Lower leg skin (tissue), 4 donors: ENCODE results near the gene GRIK5. TPM values are rescaled to one million over a fixed set of nuclear protein-coding genes. Genes with fewer than 3 reads are reported as not detected.

ENCODE experiments used
- DNase-seq, 2 donors: peaks; one replicate each; pipeline ENCODE4 v3.0.0-alpha.2; 2019; ENCODE audit warnings: low spot score in 2 of 2
- H3K4me3 ChIP-seq: fragments of 200-600 bp; sonication (generic); 2 replicates; pipeline ENCODE4 v1.5.1; 2017; ENCODE audit warnings: mild to moderate bottlenecking, low read depth; ENCODE audit not compliant: poor library complexity, severe bottlenecking
- CTCF ChIP-seq, 3 donors: fragments of 450-650 bp; IDR thresholded peaks; one replicate each; pipeline ENCODE4 v1.5.1; 2016; ENCODE audit warnings: antibody characterized with exemption in 3 of 3, mild to moderate bottlenecking in 3 of 3, moderate library complexity in 2 of 3
- POLR2A ChIP-seq, 2 donors: fragments of 450-650 bp; IDR thresholded peaks; one replicate each; pipeline ENCODE4 v1.6.1; 2016 to 2017; ENCODE audit warnings: antibody characterized with exemption in 2 of 2, mild to moderate bottlenecking in 1 of 2, moderate library complexity in 1 of 2
- WGBS, 2 donors: methylation state at CpG; one replicate each; pipeline ENCODE4 v1.1.5; 2018; 5-methylcytosine and 5-hydroxymethylcytosine counted together
- intact Hi-C: fragments of 100-400 bp; cut with DNase I; formaldehyde crosslinking; loops from one replicate; pipeline ENCODE4 v1.15.0; 2023; ENCODE audit warnings: low total_unique reads
- total RNA-seq, 4 donors: library from RNA; depleted of rRNA; stranded (reverse); fragments of >200 nt; gene quantifications; one replicate each; pipeline ENCODE4 v1.1.0, GENCODE V29; 2016

The GRIK5 gene
- total RNA-seq, 4 donors from 2014 or later: 0.11 to 1.4 (median 0.82) TPM

- intact Hi-C loops: no loop called here
- WGBS, 2 donors: 90 to 93% methylated on average over 13 of the region's 13 CpGs
- no peak for DNase-seq
- no peak overlapping the region for H3K4me3 ChIP-seq
- TF ChIP-seq POLR2A (IDR thresholded peaks at IDR 0.05) (no peak), CTCF (IDR thresholded peaks at IDR 0.05) (no peak)
Measured at GRCh38 chr19:42089772-42090171, 19.8 kb upstream of the GRIK5 start.

- intact Hi-C loops: no loop called here
- no peak for TF ChIP-seq CTCF (IDR thresholded peaks at IDR 0.05)
- TF ChIP-seq POLR2A (IDR thresholded peaks at IDR 0.05): no peak
- DNase-seq: no peak
- 78 to 79% methylated on average over 13 of the region's 13 CpGs for WGBS, 2 donors
- H3K4me3 ChIP-seq: no peak overlapping the region
Measured at GRCh38 chr19:42089191-42089750, 19.3 kb upstream of the GRIK5 start.

- no peak overlapping the region for H3K4me3 ChIP-seq
- DNase-seq: no peak
- no peak for TF ChIP-seq CTCF (IDR thresholded peaks at IDR 0.05)
- no peak for TF ChIP-seq POLR2A (IDR thresholded peaks at IDR 0.05)
- intact Hi-C loops: no loop called here
- 65% methylated on average over 18 of the region's 18 CpGs for WGBS, 2 donors
Measured at GRCh38 chr19:42088471-42089190, 18.6 kb upstream of the GRIK5 start.

DNA sequence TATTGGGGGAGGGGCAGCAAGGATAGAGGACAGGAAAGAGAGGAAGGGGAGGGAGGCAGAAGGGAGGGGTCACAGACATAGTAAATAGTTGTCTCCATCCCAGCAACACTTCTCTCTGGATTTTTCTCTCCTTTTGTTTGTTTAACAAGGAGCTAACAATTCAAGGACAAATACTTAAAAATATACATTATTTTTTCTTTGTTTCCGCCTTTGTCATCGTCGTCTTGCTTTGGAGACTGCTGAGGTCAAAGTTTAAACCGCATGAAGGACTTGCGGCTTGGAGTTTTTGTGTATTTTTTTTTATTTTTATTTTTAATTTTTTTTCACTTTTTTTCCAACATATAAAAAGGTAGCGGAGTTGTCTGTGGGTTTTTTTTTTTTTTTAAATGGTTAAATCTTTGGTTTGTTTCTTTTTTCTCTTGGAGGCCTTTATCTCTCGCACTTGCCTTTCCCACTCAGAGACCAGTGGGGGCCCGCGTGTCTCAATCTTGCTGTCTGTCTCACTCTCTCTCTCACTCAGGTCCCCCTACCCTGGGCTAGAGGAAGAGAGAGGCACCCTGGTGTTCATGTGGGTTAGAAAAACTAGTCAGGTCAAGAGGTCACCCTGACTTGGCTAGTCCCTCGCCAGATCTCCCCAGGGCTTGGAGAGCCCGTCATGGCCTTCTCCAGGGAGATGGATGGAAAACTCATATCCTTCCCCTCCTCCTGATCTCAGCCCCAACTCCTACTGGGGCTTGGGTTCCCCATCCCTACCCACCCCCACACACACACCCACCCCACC lies 17.0 kb upstream of the GRIK5 start:
- 85 to 89% methylated on average over 11 of the region's 11 CpGs for WGBS, 2 donors
- H3K4me3 ChIP-seq: no peak overlapping the region
- intact Hi-C loops: no loop called here
- no peak for DNase-seq
- no peak for TF ChIP-seq POLR2A (IDR thresholded peaks at IDR 0.05)

GRCh38 chr19:42086188-42086736 lies 16.3 kb upstream of the GRIK5 start:
- WGBS, 2 donors: 86 to 89% methylated on average over 9 of the region's 9 CpGs
- H3K4me3 ChIP-seq: no peak overlapping the region
- TF ChIP-seq POLR2A (IDR thresholded peaks at IDR 0.05) (no peak), CTCF (IDR thresholded peaks at IDR 0.05) (no peak)
- no peak for DNase-seq
- intact Hi-C loops: no loop called here

DNA sequence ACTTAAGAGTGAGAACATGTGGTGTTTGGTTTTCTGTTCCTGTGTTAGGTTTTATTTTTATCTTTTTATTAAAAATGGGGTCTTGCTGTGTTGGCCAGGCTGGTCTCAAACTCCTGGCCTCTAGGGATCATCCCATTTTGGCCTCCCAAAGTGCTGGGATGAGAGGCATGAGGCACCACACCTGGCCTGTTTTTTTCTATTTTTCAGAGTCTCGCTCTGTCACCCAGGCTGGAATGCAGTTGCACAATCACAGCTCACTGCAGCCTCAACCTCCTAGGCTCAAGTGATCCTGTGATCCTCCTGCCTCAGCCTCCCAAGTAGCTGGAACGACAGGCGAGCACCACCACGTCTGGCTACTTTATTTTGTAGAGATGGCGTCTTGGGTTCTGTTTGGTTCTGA lies 13.5 kb upstream of the GRIK5 start:
- intact Hi-C loops: no loop called here
- no peak for DNase-seq
- TF ChIP-seq POLR2A (IDR thresholded peaks at IDR 0.05): no peak
- TF ChIP-seq CTCF (IDR thresholded peaks at IDR 0.05): no peak
- WGBS, 2 donors: 93 to 94% methylated on average over 5 of the region's 5 CpGs
- H3K4me3 ChIP-seq: no peak overlapping the region
